ENCODE results near the gene MUCL3.
"Not testable (repeated sequence)": the region's sequence is repeated elsewhere in the genome, so short reads cannot be mapped to it uniquely, and the experiment has no call there.

Gene MUCL3, protein sequence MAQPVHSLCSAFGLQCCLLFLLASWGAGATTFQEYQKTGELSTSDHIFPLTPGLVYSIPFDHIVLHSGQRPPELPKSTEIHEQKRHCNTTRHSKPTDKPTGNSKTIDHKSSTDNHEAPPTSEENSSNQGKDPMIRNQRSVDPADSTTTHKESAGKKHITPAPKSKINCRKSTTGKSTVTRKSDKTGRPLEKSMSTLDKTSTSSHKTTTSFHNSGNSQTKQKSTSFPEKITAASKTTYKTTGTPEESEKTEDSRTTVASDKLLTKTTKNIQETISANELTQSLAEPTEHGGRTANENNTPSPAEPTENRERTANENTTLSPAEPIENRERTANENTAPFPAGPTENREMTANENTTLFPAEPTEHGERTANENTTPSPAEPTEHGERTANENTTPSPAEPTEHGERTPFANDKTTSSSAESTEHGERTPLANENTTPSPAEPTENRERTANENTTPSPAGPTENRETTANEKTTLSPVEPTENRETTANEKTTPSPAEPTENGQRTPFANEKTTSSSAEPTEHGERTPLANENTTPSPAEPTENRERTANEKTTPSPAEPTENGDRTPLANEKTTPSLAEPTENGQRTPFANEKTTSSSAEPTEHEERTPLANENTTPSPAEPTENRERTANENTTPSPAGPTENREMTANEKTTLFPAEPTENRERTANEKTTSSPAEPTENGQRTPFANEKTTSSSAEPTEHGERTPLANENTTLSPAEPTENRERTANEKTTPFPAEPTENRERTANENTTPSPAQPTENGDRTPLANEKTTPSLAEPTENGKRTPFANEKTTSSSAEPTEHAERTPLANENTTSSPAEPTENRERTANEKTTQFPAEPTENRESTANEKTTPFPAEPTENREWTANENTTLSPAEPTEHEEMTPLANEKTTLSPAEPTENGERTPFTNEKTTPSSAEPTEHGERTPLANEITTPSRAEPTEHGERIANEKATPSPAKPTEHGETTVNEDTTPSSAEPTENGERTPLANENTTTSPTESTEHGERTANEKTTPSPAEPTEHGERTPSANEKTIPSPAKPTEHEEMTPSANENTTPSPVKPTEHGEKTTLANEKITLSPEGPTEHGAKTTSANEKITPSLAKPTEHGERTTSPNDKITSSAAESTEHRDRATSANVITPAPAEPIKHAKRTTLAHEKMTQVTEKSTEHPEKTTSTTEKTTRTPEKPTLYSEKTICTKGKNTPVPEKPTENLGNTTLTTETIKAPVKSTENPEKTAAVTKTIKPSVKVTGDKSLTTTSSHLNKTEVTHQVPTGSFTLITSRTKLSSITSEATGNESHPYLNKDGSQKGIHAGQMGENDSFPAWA (N-terminal part only)

DNA sequence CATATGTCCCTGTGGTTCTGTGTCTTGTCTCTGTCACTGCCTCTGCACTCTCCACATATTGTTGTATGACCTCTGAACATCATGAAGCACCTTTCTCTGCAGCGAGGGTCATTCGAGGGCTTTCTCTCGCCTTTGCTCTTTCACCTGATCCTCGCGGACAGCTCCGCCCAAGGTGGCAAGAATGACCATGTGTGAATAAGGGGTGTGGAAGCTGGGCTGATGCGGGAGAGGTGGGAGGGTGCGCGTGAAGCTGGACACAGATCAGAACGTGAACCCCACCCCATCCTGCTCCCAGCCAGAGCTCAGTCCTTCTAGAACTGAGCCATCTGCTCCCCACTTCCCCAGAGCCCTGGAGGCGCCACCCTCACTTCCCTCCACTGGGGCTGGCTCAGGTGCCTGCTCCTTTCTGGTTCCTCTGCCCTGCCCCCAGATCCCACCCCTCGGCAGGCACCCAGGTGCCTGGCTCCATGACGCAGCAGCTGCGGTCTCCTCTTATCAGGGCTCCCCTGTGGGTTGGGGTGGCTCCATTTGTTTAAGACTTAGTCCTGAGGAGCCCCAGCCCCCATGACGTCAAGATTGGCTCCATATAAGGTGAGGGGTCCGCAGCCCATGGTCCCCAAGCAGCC, at the start of gene MUCL3:
MUCL3 (plus strand) TSS at position 613 of the 626 bp plus-strand sequence. CDS start 27 bp downstream, outside the sequence.
- no peak for DNase-seq

- DNase-seq, result no peak
These were observed 49.4 kb upstream of the MUCL3 start for GRCh38 chr6:30891450-30891723.

- no peak for DNase-seq
These were observed 48.8 kb upstream of the MUCL3 start for GRCh38 chr6:30891816-30892538.

- DNase-seq, result no peak
These were observed 47.7 kb upstream of the MUCL3 start for GRCh38 chr6:30893001-30893591.

- no peak for DNase-seq
These were observed 47.1 kb upstream of the MUCL3 start for GRCh38 chr6:30893666-30894065.

DNA sequence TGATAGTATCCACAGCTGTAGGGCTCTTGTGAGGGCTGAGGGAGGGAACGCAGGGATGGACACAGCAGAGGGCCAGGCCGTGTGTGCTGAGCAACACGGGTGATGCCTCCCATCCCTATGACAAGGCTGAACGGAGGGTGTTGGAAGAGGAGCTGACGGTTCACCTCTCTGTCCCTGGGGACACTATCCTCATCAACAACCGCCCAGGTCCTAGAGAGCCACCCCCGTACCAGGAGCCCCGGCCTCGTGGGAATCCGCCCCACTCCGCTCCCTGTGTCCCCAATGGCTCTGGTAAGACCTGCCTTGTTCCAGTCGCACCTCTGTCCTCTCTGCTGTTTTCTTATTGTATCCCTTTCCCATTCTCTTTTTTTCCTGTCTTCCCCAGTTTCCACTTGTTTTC, 46.4 kb upstream of the MUCL3 start:
- no peak for DNase-seq

- DNase-seq, result no peak
These were observed 45.8 kb upstream of the MUCL3 start for GRCh38 chr6:30894935-30895334.

DNA sequence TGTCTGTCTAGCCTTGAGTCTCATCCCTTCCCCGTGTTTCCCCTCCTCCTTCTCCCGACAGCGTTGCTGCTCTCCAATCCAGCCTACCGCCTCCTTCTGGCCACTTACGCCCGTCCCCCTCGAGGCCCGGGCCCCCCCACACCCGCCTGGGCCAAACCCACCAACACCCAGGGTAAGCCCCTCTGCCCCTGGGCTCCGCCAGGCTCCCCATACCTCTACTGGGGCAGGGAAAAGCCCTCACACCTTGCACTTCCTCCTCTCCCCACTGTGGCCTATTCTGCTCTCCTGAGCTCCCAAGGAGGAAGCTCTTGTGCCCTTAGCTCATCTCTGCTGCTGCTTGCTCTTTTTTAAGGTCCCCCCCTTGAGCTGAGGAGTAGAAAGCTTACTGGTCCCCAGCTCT, 45.4 kb upstream of the MUCL3 start:
- DNase-seq, result no peak

GRCh38 chr6:30896541-30896940, 44.2 kb upstream of the MUCL3 start:
- no peak for DNase-seq

GRCh38 chr6:30897882-30898281, 42.9 kb upstream of the MUCL3 start:
- DNase-seq, result no peak

GRCh38 chr6:30898750-30899360, 41.9 kb upstream of the MUCL3 start:
- no peak for DNase-seq

GRCh38 chr6:30900863-30901417, 39.8 kb upstream of the MUCL3 start:
- DNase-seq, result no peak

- no peak for DNase-seq
These were observed 39.3 kb upstream of the MUCL3 start for GRCh38 chr6:30901436-30901835.

GRCh38 chr6:30902196-30902595, 38.6 kb upstream of the MUCL3 start:
- DNase-seq, result not testable (repeated sequence)

- no peak for DNase-seq
These were observed 38.1 kb upstream of the MUCL3 start for GRCh38 chr6:30902709-30903108.

DNA sequence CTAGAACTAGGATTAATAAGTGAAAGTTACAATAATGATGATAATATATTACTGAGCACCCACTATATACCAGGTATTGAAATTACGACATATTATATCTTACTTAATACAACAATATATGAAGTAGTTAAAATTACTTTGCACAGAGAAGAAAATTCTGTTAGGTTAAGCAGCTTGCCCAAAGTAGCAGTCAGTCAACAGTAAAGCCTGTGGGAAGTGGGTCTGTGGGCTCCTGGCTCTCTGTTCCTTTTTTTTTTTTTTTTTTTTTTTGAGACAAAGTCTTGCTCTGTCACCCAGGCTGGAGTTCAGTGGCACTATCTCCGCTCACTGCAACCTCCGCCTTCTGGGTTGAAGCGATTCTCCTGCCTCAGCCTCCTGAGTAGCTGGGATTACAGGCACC, 37.5 kb upstream of the MUCL3 start:
- DNase-seq, result no peak

DNA sequence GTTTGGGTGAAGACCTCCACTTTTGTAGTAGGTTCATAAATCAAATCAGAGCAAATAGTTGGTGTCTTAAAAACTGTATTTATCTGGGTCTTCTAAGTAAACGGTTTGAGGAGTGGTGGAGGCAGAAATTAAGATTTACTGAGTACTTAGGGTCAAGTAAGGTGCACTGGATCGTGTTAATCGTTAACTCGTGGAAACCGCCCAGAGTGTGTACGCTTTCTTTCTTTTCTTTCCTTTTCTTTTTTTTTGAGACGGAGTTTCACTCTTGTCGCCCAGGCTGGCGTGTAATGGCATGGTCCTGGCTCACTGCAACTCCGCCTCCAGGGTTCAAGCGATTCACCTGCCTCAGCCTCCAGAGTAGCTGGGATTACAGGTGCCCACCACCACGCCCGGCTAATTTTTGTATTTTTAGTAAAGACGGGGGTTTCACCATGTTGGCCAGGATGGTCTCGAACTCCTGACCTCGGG, 33.4 kb upstream of the MUCL3 start:
- not testable (repeated sequence) for DNase-seq

DNA sequence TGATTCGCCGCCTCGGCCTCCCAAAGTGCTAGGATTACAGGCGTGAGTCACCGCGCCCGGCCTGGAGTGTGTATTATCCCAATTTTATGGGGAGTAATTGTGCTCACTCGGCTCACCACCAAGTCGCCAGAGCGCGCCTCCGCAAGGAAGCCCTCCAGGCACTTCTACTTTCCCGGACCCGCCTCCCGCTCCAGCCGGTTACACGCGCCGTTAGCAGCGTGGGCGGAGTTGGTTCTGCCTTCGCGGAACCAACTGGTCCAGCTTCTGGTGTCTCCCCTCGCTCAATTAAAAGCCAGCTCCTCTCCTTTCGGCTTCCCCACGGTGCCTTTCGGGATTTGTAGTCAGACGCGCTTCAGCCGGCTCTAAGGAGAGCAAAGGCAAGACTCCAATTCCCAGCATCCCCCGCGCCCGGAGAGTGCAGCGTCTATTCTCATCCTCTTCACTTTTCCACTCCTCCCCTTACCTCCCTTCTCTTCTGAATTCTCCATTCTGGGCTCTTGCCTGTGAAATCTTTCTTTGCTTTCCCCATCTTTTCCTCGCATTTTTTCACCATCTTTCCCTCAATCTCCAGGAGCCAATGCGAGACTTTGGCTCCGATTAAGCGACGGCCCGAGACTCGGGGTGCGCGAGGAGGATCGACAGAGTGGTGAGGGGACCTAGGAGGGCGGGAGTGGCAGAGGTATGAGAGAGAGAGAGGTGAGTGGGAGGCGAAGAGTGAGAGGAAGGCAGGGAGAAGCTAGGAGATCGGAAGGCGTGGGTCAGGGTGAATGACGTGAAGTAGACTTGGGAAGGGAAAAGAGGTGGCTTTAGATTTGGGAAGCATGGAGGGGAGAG, 32.8 kb upstream of the MUCL3 start, which contains the start of gene GTF2H4:
GTF2H4 (plus strand) TSS at position 450 of the 834 bp plus-strand sequence.
- peak; percentile 95 for DNase-seq

GRCh38 chr6:30908700-30909099, 32.1 kb upstream of the MUCL3 start:
- DNase-seq, result no peak

DNA sequence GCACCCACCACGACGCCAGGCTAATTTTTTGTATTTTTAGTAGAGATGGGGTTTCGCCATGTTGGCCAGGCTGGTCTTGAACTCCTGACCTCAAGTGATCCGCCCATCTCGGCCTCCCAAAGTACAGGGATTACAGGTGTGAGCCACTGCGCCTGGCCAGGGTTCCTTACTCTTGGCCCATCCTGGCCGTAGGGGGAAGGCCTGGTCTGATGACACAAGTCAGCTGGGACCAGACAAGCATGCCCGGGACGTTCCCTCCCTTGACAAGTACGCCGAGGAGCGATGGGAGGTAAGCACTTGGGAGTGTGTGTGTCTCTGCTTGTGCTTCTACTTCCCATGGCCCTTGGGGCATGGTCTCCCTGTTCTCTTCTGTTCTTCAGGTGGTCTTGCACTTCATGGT, 30.3 kb upstream of the MUCL3 start:
- DNase-seq, result not testable (repeated sequence)

Measured in CD4-positive, alpha-beta T cell treated with Interleukin-15 for 1 hour (primary cell).